ENCODE measurements around the gene USP34.

GRCh38 chr2:61252031-61252430 is 218.9 kb downstream of the USP34 start:
- TF ChIP-seq EZH2 (IDR thresholded peaks at IDR 0.05) = no peak
- no peak for TF ChIP-seq POLR2AphosphoS5 (IDR thresholded peaks at IDR 0.05; ENCODE audit: borderline replicate concordance, low read depth, low read length)
